HG02943 (cell line): Measurements from ENCODE around the gene CYB561A3.

ENCODE experiments used
- ATAC-seq: cut with Tn5 transposase; IDR thresholded peaks from one replicate; pipeline ENCODE4 v1.9.1; 2021; ENCODE audit warnings: mild to moderate bottlenecking, low read depth, moderate library complexity; ENCODE audit not compliant: unreplicated experiment

The CYB561A3 gene

GRCh38 chr11:61369372-61370348 lies 8.0 kb upstream of the CYB561A3 start:
- no peak for ATAC-seq

GRCh38 chr11:61368646-61369045 lies 7.0 kb upstream of the CYB561A3 start:
- ATAC-seq, result no peak

GRCh38 chr11:61367406-61367805 lies 5.7 kb upstream of the CYB561A3 start:
- ATAC-seq, result no peak

- ATAC-seq, result no peak
Observed at GRCh38 chr11:61364012-61364675, 2.5 kb upstream of the CYB561A3 start.

DNA sequence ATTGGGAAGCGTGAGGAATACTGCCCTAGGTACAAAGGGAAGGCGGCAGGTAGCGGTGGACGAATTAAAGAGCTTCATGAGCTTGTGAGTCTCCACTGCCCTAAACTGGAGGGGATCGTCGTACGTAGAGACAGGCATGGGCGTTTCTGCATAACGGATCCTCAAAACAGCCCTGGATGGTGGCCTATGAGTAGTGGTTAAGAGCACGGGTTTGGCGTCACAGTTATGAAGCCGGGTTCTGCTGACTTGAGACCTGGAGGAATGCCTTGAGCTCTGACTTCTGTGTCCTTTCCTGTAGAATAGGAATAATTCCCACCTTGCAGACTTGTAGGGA lies 827 bp upstream of the CYB561A3 start:
- no peak for ATAC-seq

DNA sequence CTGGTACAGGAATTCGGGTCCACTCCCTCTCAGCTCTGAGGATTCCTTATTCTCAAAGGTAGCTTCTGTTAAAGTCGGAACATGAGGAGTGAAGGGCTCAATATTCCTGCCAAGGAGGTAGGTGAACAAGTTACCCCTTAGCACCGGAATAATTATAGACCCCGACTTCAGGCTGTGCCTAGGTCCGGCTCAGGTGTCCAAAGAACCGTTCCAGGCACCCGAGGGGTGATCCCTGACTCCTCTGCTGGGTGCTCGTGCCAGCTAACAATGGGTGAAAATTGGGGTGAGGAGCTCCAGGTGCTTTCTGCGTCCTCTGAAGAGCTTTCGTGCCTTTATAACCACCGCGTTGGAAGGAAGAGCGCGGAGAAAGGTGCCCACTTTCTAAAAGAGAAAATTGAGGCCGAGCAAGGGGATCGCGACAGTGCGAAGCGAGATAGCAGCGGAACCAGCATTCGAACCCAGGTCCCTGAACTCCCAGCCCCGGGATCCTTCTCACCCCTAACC lies 393 bp downstream of the CYB561A3 start:
- no peak for ATAC-seq

- ATAC-seq, result no peak
Observed at GRCh38 chr11:61359516-61359915, 2.2 kb downstream of the CYB561A3 start.

GRCh38 chr11:61358566-61358965 lies 3.1 kb downstream of the CYB561A3 start:
- no peak for ATAC-seq

DNA sequence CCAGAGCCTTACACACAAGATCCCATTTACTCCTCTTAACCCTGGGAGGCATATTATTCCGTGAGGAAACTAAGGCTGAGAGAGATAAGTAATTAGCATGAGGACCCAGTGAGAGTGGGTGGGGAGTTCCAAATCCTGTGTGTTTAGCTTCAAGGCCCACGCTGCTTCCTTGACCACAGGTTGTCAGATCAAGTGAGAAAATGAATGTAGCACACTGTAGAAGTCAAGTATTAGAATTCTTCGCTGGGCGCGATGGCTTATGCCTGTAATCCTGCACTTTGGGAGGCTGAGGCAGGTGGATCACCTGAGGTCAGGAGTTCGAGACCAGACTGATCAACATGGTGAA lies 3.8 kb downstream of the CYB561A3 start:
- ATAC-seq, result no peak

- peak; percentile 40 for ATAC-seq
Observed at GRCh38 chr11:61357233-61357893, 4.3 kb downstream of the CYB561A3 start.

- no peak for ATAC-seq
Observed at GRCh38 chr11:61356706-61357105, 5.0 kb downstream of the CYB561A3 start.

GRCh38 chr11:61354208-61354607 lies 7.5 kb downstream of the CYB561A3 start:
- ATAC-seq, result no peak

DNA sequence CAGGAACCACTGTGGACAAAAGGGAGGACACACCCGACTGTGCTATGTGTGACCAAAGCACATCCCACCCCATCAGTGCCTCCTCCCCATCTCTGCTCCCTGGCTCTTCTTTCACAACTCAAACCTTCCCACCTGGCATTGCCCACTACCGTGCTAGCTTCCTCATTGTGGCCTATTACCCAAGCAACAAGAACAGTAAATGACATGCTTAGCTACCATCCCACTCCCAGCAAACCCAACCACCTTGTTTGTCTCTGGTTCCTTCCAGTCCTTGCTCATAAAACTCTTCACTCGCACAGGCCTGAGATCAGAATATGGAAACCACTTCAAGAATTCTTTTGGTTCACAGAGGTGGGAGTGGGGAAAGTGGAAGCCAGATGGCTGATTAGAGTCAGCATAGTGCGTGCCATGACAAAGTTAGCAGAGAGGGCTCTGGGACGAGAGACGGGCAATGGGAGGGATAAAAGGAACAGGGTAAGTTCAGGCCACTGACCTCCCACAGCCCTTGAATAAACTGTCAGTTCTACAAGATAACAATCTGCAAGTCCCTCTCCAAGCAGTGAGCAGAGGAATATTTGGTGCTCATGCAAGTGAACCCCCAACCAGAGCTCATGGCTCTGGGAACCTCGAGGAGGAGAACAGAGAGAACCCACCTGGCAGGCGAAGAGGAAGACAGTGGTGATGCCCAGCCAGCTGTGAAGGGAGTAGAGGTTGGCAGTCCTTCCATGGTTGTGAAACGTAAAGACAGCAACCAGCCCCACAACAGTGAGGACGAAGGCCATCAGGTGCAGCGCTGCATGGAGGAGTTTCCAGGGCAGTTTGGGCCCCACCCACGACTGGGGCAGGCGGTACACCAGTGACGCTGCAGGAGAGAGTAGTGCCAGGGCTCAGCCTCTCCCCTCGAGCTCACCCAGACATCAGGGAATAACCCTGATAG lies 8.3 kb downstream of the CYB561A3 start:
- no peak for ATAC-seq

GRCh38 chr11:61352038-61352437 lies 9.6 kb downstream of the CYB561A3 start:
- ATAC-seq, result no peak

GRCh38 chr11:61350803-61351202 lies 10.9 kb downstream of the CYB561A3 start:
- no peak for ATAC-seq

GRCh38 chr11:61350336-61350735 lies 11.3 kb downstream of the CYB561A3 start:
- ATAC-seq, result no peak

GRCh38 chr11:61349916-61350315 lies 11.8 kb downstream of the CYB561A3 start:
- no peak for ATAC-seq

- ATAC-seq, result no peak
Observed at GRCh38 chr11:61349189-61349751, 12.4 kb downstream of the CYB561A3 start.

DNA sequence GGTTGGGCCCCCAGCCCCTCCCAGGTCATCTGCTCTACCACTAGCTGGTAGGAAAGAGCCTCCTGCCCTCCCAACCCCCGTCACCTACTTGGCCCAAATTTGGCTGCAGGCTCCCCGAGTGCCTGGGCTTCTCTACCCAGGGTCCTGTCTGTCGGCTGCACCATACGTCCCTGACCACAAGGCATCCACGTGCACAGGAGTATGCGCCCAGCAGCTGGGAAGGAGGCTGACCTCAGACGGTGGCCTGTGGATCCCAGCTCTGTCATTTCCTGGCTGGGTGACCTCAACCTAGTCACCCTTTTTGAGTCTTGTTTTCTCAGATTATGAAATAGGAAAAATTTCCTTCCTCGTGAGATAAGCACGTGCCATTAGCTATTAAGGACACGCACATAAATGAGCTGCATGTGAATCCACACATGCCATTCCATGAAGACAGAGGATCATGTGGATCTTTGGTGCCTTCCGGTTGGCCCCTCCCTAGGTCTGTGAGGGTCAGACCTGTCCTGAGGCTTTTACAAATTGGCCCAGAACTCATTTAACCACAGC lies 13.7 kb downstream of the CYB561A3 start:
- no peak for ATAC-seq
